Upper lobe of right lung (tissue), 1 donor: ENCODE results near the gene D2HGDH. TPM values are rescaled to one million over a fixed set of nuclear protein-coding genes. Genes with fewer than 3 reads are reported as not detected.

Experiments
- ATAC-seq: fragments of 200-7000 bp; cut with Tn5 transposase; one replicate; pipeline ENCODE4 v1.9.1; 2020; ENCODE audit warnings: mild to moderate bottlenecking, moderate library complexity
- DNase-seq: peaks from one replicate; pipeline ENCODE4 v3.0.0-alpha.2; 2020
- H3K27ac ChIP-seq: fragments of 200-600 bp; one replicate; pipeline ENCODE4 v1.8.0; 2022
- H3K27me3 ChIP-seq: fragments of 200-600 bp; one replicate; pipeline ENCODE4 v1.8.0; 2022; ENCODE audit warnings: mild to moderate bottlenecking
- H3K36me3 ChIP-seq: fragments of 200-600 bp; one replicate; pipeline ENCODE4 v1.8.0; 2022
- H3K4me1 ChIP-seq: fragments of 200-600 bp; one replicate; pipeline ENCODE4 v1.8.0; 2022
- H3K4me3 ChIP-seq: fragments of 200-600 bp; one replicate; pipeline ENCODE4 v1.8.0; 2022; ENCODE audit warnings: mild to moderate bottlenecking
- H3K9me3 ChIP-seq: fragments of 200-600 bp; one replicate; pipeline ENCODE4 v1.8.0; 2022
- CTCF ChIP-seq: fragments of 200-600 bp; IDR thresholded peaks from one replicate; pipeline ENCODE4 v1.8.0; 2022; ENCODE audit warnings: antibody characterized with exemption
- intact Hi-C: fragments of 100-400 bp; cut with DNase I; formaldehyde crosslinking; loops from one replicate; pipeline ENCODE4 v1.11.0; 2022
- total RNA-seq: library from RNA; stranded (reverse); fragmentation: NEBNext Ultra II Directional; extraction: Animal tissue kit (Norgen Biotek cat#: 25700); gene quantifications from one replicate; pipeline ENCODE4 v1.2.1, GENCODE V29; 2021
- donor health status: DM: no; HTN: yes; CAD: no; lungs with severe emphysema.

Gene D2HGDH
- total RNA-seq, 1 donor from 2014 or later: 28.8 TPM

- intact Hi-C loops: no loop called here
- Histone ChIP-seq H3K36me3 (peaks cover 28% of the 10 kb centered on the region), H3K9me3 (no peaks in the 10 kb centered on the region), H3K27ac (peak overlapping the region; percentile 30), H3K27me3 (no peaks in the 10 kb centered on the region), H3K4me3 (peak overlapping the region; percentile 81), H3K4me1 (peaks cover 4% of the 10 kb centered on the region)
- no peak for TF ChIP-seq CTCF
- ATAC-seq (no peak), DNase-seq (no peak)
Measured at GRCh38 chr2:241703032-241703604, 31.3 kb upstream of the D2HGDH start.

DNA sequence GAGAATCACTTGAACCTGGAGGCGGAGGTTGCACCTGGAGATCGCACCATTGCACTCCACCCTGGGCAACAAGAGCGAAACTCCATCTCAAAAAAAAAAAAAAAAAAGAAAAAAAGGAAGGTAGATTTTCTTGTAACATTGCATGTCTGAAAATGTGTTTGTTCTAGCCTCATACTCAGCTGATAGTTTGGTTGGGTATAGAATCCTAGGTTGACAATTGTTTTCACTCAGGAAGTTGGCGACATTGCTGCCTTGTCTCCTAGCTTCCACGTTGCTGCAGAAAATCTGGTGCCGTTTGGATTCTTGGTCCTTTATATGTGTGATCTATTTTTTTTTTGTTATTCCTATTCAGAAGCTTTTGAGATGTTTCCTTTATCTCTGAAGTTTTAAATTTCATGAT is 27.9 kb upstream of the D2HGDH start:
- Histone ChIP-seq H3K36me3 (peaks cover 62% of the 10 kb centered on the region), H3K4me3 (no peak overlapping the region), H3K27me3 (no peaks in the 10 kb centered on the region), H3K4me1 (peaks cover 4% of the 10 kb centered on the region), H3K9me3 (no peaks in the 10 kb centered on the region), H3K27ac (no peak overlapping the region)
- intact Hi-C loops: no loop called here
- ATAC-seq (no peak), DNase-seq (no peak)
- no peak for TF ChIP-seq CTCF

DNA sequence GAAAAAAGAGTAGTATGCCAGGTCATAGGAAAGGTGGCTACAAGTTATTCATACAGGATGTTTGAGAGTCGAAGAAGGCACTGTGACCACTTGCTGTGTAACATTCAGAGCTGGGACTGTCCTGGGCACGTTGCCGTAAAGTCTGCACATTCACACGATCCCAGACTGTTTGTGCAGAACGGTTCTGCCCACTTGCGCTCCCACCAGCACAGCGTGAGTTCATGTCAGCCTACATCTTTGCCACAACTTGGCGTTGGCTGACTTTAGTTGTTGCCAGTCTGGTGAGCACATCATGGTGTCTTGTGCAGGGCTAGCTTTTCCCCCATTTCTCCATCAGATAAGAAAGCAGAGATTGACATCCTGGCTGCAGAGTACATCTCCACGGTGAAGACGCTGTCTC is 25.6 kb upstream of the D2HGDH start:
- no peaks in the 10 kb centered on the region for H3K9me3 ChIP-seq
- H3K4me3 ChIP-seq: no peak overlapping the region
- H3K36me3 ChIP-seq: peaks cover 84% of the 10 kb centered on the region
- intact Hi-C loops: no loop called here
- DNase-seq: no peak
- no peaks in the 10 kb centered on the region for H3K27me3 ChIP-seq
- no peak for ATAC-seq
- H3K27ac ChIP-seq: no peak overlapping the region
- no peak for TF ChIP-seq CTCF
- no peaks in the 10 kb centered on the region for H3K4me1 ChIP-seq

- Histone ChIP-seq H3K4me3 (no peak overlapping the region), H3K27ac (no peak overlapping the region), H3K4me1 (no peaks in the 10 kb centered on the region), H3K9me3 (no peaks in the 10 kb centered on the region), H3K36me3 (peaks cover 61% of the 10 kb centered on the region), H3K27me3 (no peaks in the 10 kb centered on the region)
- no peak for TF ChIP-seq CTCF
- no peak for ATAC-seq
- DNase-seq: no peak
- intact Hi-C loops: no loop called here
Measured at GRCh38 chr2:241719093-241719492, 15.3 kb upstream of the D2HGDH start.

GRCh38 chr2:241720099-241720498 is 14.3 kb upstream of the D2HGDH start:
- Histone ChIP-seq H3K9me3 (no peaks in the 10 kb centered on the region), H3K27me3 (no peaks in the 10 kb centered on the region), H3K27ac (no peak overlapping the region), H3K36me3 (peaks cover 51% of the 10 kb centered on the region), H3K4me3 (no peak overlapping the region), H3K4me1 (no peaks in the 10 kb centered on the region)
- no peak for TF ChIP-seq CTCF
- DNase-seq: no peak
- peak; percentile 10 for ATAC-seq
- intact Hi-C loops: no loop called here

DNA sequence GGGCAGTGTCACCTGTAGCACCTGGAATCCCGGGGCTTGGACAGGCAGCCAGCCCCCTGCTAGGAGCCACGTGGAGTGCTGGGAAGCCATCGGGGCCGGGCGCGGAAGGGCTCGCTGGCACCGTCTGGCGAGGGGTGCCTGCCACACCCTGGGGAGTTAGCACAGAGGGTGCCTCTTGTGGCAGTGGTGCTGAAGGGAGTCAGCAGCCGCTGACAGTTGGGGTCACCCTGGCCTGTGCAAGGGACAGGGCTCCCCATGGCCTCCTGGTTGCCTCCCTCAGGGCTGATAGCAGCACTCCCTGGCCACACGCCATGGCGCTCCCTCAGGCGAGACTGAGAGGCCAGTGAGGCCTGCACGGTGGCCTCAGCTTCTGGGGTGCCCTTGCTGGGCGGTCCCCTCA is 13.9 kb upstream of the D2HGDH start:
- Histone ChIP-seq H3K4me1 (no peaks in the 10 kb centered on the region), H3K4me3 (no peak overlapping the region), H3K27me3 (no peaks in the 10 kb centered on the region), H3K9me3 (no peaks in the 10 kb centered on the region), H3K36me3 (peaks cover 52% of the 10 kb centered on the region), H3K27ac (no peak overlapping the region)
- no peak for TF ChIP-seq CTCF
- no peak for DNase-seq
- intact Hi-C loops: no loop called here
- peak; percentile 4 for ATAC-seq
